NCI-H345 treated with DMSO at 0.1 percent for 48 hours (cell line): ENCODE results near the gene ELF3.
"Not testable (repeated sequence)": the region's sequence is repeated elsewhere in the genome, so short reads cannot be mapped to it uniquely, and the experiment has no call there.

Experiments
- DNase-seq: peaks from one replicate; lab custom pipeline; 2025; ENCODE audit not compliant: unreplicated experiment; lab: John Stamatoyannopoulos, UW

The ELF3 gene

DNA sequence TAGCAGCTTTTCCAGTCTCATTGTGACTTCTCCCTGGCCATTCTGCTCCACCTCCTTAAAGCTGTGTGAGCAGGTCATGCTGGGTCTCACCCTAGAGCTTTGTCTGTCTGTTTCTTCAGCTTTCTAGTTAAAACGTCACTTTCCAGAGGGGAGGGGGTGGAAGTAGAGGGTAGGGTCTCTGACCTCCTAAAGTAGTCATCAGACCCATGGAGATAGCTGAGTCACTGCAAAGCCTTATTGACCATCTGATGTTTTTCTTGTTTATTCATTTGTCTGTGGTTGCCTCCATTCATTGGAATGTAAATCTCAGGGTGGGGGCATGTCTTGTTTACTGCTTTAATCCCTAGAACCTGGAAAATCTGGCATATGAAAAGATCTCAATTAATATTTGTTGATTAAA lies 52.7 kb downstream of the ELF3 start:
- DNase-seq = no peak

DNA sequence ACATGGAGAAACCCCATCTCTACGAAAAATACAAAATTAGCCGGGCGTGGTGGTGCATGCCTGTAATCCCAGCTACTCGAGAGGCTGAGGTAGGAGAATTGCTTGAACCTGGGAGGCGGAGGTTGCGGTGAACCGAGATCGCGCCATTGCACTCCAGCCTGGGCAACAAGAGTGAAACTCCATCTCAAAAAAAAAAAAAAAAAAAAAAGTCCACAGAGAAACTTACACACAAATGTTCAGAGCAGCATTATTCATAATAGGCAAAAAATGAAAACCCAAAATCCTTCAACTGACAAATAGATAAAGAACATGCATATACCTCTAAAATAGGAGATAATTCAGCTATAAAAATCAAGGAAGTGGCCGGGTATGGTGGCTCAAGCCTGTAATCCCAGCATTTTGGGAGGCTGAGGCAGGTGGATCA lies 54.5 kb downstream of the ELF3 start:
- DNase-seq = not testable (repeated sequence)
